ENCODE results near the gene TBC1D22B.
"Not testable (repeated sequence)": the region's sequence is repeated elsewhere in the genome, so short reads cannot be mapped to it uniquely, and the experiment has no call there.

Gene TBC1D22B

GRCh38 chr6:37284781-37285180 is 27.2 kb downstream of the TBC1D22B start:
- Histone ChIP-seq H3K36me3 (ENCODE audit: control insufficient read depth, insufficient read depth, low read length) (peaks cover 77% of the 10 kb centered on the region), H3K4me3 (ENCODE audit: extremely low read depth, insufficient read depth, low read length, poor library complexity, severe bottlenecking) (no peak overlapping the region), H3K9me3 (ENCODE audit: control insufficient read depth, low read length) (no peaks in the 10 kb centered on the region), H3K27ac (ENCODE audit: low read depth, low read length, severe bottlenecking) (no peak overlapping the region), H3K4me1 (ENCODE audit: control insufficient read depth, insufficient read depth, low read length, poor library complexity, severe bottlenecking) (peaks cover 4% of the 10 kb centered on the region)
- 96 to 100% methylated on average over 4 of the region's 4 CpGs for WGBS, 2 experiments (ENCODE audit: insufficient coverage in 2 of 2)

- H3K36me3 ChIP-seq (ENCODE audit: control insufficient read depth, insufficient read depth, low read length), result peaks cover 74% of the 10 kb centered on the region
- H3K9me3 ChIP-seq (ENCODE audit: control insufficient read depth, low read length), result no peaks in the 10 kb centered on the region
- peaks cover 9% of the 10 kb centered on the region for H3K4me1 ChIP-seq (ENCODE audit: control insufficient read depth, insufficient read depth, low read length, poor library complexity, severe bottlenecking)
- H3K27ac ChIP-seq (ENCODE audit: low read depth, low read length, severe bottlenecking), result no peak overlapping the region
- 90 to 100% methylated on average over 2 to 4 of the region's 4 CpGs for WGBS, 2 experiments (ENCODE audit: insufficient coverage in 2 of 2)
- no peak overlapping the region for H3K4me3 ChIP-seq (ENCODE audit: extremely low read depth, insufficient read depth, low read length, poor library complexity, severe bottlenecking)
Measured at GRCh38 chr6:37285861-37286311, 28.3 kb downstream of the TBC1D22B start.

GRCh38 chr6:37287519-37288157 is 30.1 kb downstream of the TBC1D22B start:
- no peaks in the 10 kb centered on the region for H3K9me3 ChIP-seq (ENCODE audit: control insufficient read depth, low read length)
- peaks cover 9% of the 10 kb centered on the region for H3K4me1 ChIP-seq (ENCODE audit: control insufficient read depth, insufficient read depth, low read length, poor library complexity, severe bottlenecking)
- H3K27ac ChIP-seq (ENCODE audit: low read depth, low read length, severe bottlenecking), result no peak overlapping the region
- H3K4me3 ChIP-seq (ENCODE audit: extremely low read depth, insufficient read depth, low read length, poor library complexity, severe bottlenecking), result no peak overlapping the region
- 80% methylated on average over 1 of the region's 2 CpGs; no CpG with 5 or more reads in 1 of the 2 experiments for WGBS, 2 experiments (ENCODE audit: insufficient coverage in 2 of 2)
- peaks cover 76% of the 10 kb centered on the region for H3K36me3 ChIP-seq (ENCODE audit: control insufficient read depth, insufficient read depth, low read length)

DNA sequence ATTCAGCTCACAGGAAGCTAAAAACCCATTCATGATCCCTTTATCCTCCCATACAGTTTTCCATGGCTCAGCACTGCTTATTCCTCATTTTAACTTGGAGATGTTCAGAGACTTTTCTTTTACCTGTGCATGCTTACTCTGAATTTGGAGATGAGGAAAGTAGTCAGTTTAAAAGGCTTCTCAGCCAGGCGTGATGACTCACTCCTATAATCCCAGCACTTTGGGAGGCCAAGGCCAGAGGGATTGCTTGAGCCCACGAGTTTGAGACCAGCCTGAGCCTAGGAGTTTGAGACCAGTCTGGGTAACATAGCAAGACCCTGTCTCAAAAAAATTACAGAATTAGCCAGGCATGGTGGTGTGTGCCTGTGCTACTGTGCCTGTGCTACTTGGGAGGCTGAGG is 30.7 kb downstream of the TBC1D22B start:
- 85 to 100% methylated on average over 2 of the region's 2 CpGs for WGBS, 2 experiments (ENCODE audit: insufficient coverage in 2 of 2)
- peaks cover 76% of the 10 kb centered on the region for H3K36me3 ChIP-seq (ENCODE audit: control insufficient read depth, insufficient read depth, low read length)
- peaks cover 9% of the 10 kb centered on the region for H3K4me1 ChIP-seq (ENCODE audit: control insufficient read depth, insufficient read depth, low read length, poor library complexity, severe bottlenecking)
- no peak overlapping the region for H3K4me3 ChIP-seq (ENCODE audit: extremely low read depth, insufficient read depth, low read length, poor library complexity, severe bottlenecking)
- H3K27ac ChIP-seq (ENCODE audit: low read depth, low read length, severe bottlenecking), result no peak overlapping the region
- H3K9me3 ChIP-seq (ENCODE audit: control insufficient read depth, low read length), result no peaks in the 10 kb centered on the region

DNA sequence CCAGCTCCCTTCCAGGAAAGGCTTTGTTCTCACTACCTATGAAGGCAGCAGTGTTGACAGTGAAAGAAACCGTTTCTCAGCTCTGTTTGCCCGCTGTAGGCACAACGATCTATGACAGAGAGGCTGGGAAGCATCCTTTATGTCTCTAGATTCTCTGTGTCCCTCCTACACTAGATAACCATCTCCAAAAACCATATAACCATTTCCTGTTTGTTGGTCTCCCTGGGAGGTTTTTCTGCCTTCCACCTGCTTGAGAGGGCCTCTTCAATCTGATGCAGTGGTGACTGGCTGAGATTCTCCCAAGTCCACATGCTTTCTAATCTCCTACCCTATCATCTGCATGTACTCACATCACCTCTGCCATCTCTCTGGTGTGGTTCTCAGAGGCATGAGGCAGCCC is 32.4 kb downstream of the TBC1D22B start:
- Histone ChIP-seq H3K36me3 (ENCODE audit: control insufficient read depth, insufficient read depth, low read length) (peaks cover 76% of the 10 kb centered on the region), H3K4me1 (ENCODE audit: control insufficient read depth, insufficient read depth, low read length, poor library complexity, severe bottlenecking) (peaks cover 9% of the 10 kb centered on the region), H3K4me3 (ENCODE audit: extremely low read depth, insufficient read depth, low read length, poor library complexity, severe bottlenecking) (no peak overlapping the region), H3K27ac (ENCODE audit: low read depth, low read length, severe bottlenecking) (no peak overlapping the region), H3K9me3 (ENCODE audit: control insufficient read depth, low read length) (no peaks in the 10 kb centered on the region)
- WGBS, 2 experiments (ENCODE audit: insufficient coverage in 2 of 2), result 78 to 80% methylated on average over 3 of the region's 3 CpGs

DNA sequence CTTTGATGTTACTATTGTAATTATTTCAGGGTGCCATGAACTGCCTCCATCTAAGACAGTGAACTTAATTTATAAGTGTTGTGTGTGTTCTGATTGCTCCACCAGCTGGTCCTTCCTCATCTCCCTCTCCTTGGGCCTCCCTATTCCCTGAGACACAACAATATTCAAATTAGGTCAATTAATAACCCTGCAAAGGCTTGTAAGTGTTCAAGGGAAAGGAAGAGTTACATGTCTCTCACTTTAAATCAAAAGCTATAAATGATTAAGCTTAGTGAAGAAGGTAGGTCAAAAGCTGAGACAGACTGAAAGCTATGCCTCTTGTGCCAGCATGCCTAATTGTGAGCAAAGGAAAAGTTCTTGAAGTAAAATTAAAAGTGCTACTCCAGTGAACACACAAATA is 35.9 kb downstream of the TBC1D22B start:
- Histone ChIP-seq H3K4me1 (ENCODE audit: control insufficient read depth, insufficient read depth, low read length, poor library complexity, severe bottlenecking) (peaks cover 6% of the 10 kb centered on the region), H3K27ac (ENCODE audit: low read depth, low read length, severe bottlenecking) (no peak overlapping the region), H3K4me3 (ENCODE audit: extremely low read depth, insufficient read depth, low read length, poor library complexity, severe bottlenecking) (no peak overlapping the region), H3K9me3 (ENCODE audit: control insufficient read depth, low read length) (no peaks in the 10 kb centered on the region), H3K36me3 (ENCODE audit: control insufficient read depth, insufficient read depth, low read length) (peaks cover 85% of the 10 kb centered on the region)

DNA sequence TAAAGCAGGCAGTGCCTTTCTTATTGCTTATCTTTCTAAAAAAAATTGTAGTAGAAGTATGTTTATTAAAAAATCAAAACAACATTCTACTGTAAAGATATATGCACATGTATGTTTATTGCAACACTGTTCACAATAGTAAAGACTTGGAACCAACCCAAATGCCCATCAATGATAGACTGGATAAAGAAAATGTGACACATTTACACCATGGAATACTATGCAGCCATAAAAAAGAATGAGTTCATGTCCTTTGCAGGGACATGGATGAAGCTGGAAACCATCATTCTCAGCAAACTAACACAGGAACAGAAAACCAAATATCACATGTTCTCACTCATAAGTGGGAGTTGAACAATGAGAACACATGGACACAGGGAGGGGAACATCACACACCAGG is 40.1 kb downstream of the TBC1D22B start:
- not testable (repeated sequence) for H3K27ac ChIP-seq (ENCODE audit: low read depth, low read length, severe bottlenecking); H3K4me1 ChIP-seq (ENCODE audit: control insufficient read depth, insufficient read depth, low read length, poor library complexity, severe bottlenecking); H3K9me3 ChIP-seq (ENCODE audit: control insufficient read depth, low read length); H3K4me3 ChIP-seq (ENCODE audit: extremely low read depth, insufficient read depth, low read length, poor library complexity, severe bottlenecking)
- peaks cover 71% of the 10 kb centered on the region for H3K36me3 ChIP-seq (ENCODE audit: control insufficient read depth, insufficient read depth, low read length)

GRCh38 chr6:37298958-37299357 is 41.4 kb downstream of the TBC1D22B start:
- Histone ChIP-seq H3K9me3 (ENCODE audit: control insufficient read depth, low read length) (no peaks in the 10 kb centered on the region), H3K36me3 (ENCODE audit: control insufficient read depth, insufficient read depth, low read length) (peaks cover 68% of the 10 kb centered on the region), H3K4me3 (ENCODE audit: extremely low read depth, insufficient read depth, low read length, poor library complexity, severe bottlenecking) (no peak overlapping the region), H3K27ac (ENCODE audit: low read depth, low read length, severe bottlenecking) (no peak overlapping the region), H3K4me1 (ENCODE audit: control insufficient read depth, insufficient read depth, low read length, poor library complexity, severe bottlenecking) (no peaks in the 10 kb centered on the region)

- no peak overlapping the region for H3K4me3 ChIP-seq (ENCODE audit: extremely low read depth, insufficient read depth, low read length, poor library complexity, severe bottlenecking)
- H3K9me3 ChIP-seq (ENCODE audit: control insufficient read depth, low read length), result no peaks in the 10 kb centered on the region
- no peak overlapping the region for H3K27ac ChIP-seq (ENCODE audit: low read depth, low read length, severe bottlenecking)
- peaks cover 68% of the 10 kb centered on the region for H3K36me3 ChIP-seq (ENCODE audit: control insufficient read depth, insufficient read depth, low read length)
- no CpG with 5 or more reads among the region's 4 CpGs for WGBS, 2 experiments (ENCODE audit: insufficient coverage in 2 of 2)
- H3K4me1 ChIP-seq (ENCODE audit: control insufficient read depth, insufficient read depth, low read length, poor library complexity, severe bottlenecking), result no peaks in the 10 kb centered on the region
Measured at GRCh38 chr6:37299990-37300389, 42.4 kb downstream of the TBC1D22B start.

DNA sequence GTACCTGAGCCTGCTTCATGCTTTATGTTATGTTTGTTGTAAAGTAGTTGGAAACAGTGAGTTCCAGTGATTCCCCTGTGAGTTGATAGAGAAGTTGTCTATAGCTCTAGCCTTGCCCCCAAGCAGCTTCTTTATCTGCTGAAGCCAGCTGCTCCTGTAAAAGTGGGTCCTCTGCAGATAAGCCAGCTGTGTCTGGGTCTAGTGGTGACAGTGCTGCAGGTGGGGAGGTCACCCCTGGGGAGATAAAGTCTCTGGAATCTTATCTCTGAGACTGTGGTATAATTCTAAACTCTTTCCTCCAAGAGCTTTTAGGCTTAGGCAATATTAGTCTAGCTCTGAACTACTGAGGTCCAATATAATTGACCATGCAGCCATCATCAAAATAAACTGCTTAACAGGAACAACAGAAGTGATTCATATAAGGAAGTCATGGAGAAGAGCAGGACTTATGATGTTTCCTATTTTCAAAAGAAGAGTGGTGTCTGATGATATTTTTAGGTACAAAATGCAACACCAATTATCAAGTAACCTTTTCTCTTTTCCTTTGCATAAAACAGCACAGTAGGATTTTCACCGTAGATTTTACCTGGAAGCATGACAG is 44.6 kb downstream of the TBC1D22B start:
- Histone ChIP-seq H3K9me3 (ENCODE audit: control insufficient read depth, low read length) (no peaks in the 10 kb centered on the region), H3K36me3 (ENCODE audit: control insufficient read depth, insufficient read depth, low read length) (peaks cover 64% of the 10 kb centered on the region), H3K4me1 (ENCODE audit: control insufficient read depth, insufficient read depth, low read length, poor library complexity, severe bottlenecking) (no peaks in the 10 kb centered on the region), H3K4me3 (ENCODE audit: extremely low read depth, insufficient read depth, low read length, poor library complexity, severe bottlenecking) (no peak overlapping the region), H3K27ac (ENCODE audit: low read depth, low read length, severe bottlenecking) (no peak overlapping the region)
- 88 to 100% methylated on average over 1 of the region's 1 CpG for WGBS, 2 experiments (ENCODE audit: insufficient coverage in 2 of 2)

DNA sequence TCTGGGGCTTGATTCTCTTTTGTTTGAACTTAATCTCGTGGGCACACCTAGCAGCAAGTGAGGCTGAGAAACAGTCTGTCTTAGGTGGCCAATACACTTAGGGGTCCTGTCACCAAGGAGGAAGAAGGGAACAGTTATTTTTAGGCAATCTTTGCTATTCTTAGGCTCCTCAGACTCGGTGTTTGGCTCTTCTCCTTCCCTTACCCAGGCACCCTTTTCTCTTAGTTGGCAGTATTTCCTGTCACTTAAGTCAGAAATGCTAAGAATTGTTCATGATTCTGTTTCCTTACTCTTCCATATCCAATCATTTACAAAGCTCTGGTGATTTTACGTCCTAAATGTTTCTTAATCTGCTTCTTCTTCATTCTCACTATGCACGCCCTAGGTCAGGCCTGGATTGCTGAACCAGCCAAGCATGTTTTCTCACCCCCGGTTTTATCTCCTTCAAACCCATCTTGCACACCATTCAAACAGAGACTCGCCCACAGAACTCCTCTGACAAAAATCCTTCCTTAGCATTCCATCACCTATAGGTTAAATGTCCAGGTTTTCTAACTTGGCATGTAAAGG is 45.6 kb downstream of the TBC1D22B start:
- Histone ChIP-seq H3K4me1 (ENCODE audit: control insufficient read depth, insufficient read depth, low read length, poor library complexity, severe bottlenecking) (no peaks in the 10 kb centered on the region), H3K27ac (ENCODE audit: low read depth, low read length, severe bottlenecking) (no peak overlapping the region), H3K9me3 (ENCODE audit: control insufficient read depth, low read length) (no peaks in the 10 kb centered on the region), H3K4me3 (ENCODE audit: extremely low read depth, insufficient read depth, low read length, poor library complexity, severe bottlenecking) (no peak overlapping the region), H3K36me3 (ENCODE audit: control insufficient read depth, insufficient read depth, low read length) (peaks cover 61% of the 10 kb centered on the region)
- 85 to 97% methylated on average over 4 to 5 of the region's 6 CpGs for WGBS, 2 experiments (ENCODE audit: insufficient coverage in 2 of 2)

All from mesodermal cell (in vitro differentiated cells).